CD4-positive, alpha-beta T cell (primary cell): Measurements from ENCODE around the gene VAMP5. TPM values are rescaled to one million over a fixed set of nuclear protein-coding genes. Genes with fewer than 3 reads are reported as not detected.
A peak's percentile ranks its signal among the peaks of the same experiment; 100 is the strongest.

Source experiments
- ATAC-seq: fragments of 200-7000 bp; cut with Tn5 transposase; one replicate; pipeline ENCODE4 v1.10.0; 2022; ENCODE audit warnings: mild to moderate bottlenecking; ENCODE audit not compliant: poor library complexity
- CTCF ChIA-PET: fragments of 350-600 bp; sonication (Branson Sonifier 250); formaldehyde crosslinking; loops from one replicate; lab custom pipeline; 2021; ENCODE audit warnings: antibody characterized with exemption, inconsistent platforms; lab: Charles Lee
- POLR2A ChIA-PET: fragments of 350-600 bp; sonication (Branson Sonifier 250); formaldehyde crosslinking; loops from one replicate; lab custom pipeline; 2021; ENCODE audit warnings: antibody characterized with exemption, inconsistent platforms; lab: Charles Lee
- DNase-seq, 14 experiments: peaks; one replicate each; pipeline ENCODE4 v3.0.0-alpha.2; 2013 to 2020; ENCODE audit warnings: mixed read lengths in 2 of 14
- H3K27ac ChIP-seq, 2 donors: one replicate each; pipeline versions ENCODE4 v1.5.1 to v1.7.0; 2013; ENCODE audit warnings: low read length in 2 of 2, low read depth in 1 of 2, mild to moderate bottlenecking in 1 of 2
- H3K27me3 ChIP-seq, 2 experiments: 1 replicate in 1 of 2; 2 replicates in 1 of 2; pipeline versions ENCODE4 v1.6.1 to v1.7.0; 2013; ENCODE audit warnings: low read length in 2 of 2, control low read depth in 1 of 2, mild to moderate bottlenecking in 1 of 2, moderate library complexity in 1 of 2; ENCODE audit not compliant: insufficient read depth in 2 of 2, control insufficient read depth in 1 of 2
- H3K36me3 ChIP-seq: one replicate; pipeline ENCODE4 v1.6.1; 2013; ENCODE audit warnings: low read length, control low read depth; ENCODE audit not compliant: insufficient read depth
- H3K4me1 ChIP-seq: one replicate; pipeline ENCODE4 v1.6.1; 2013; ENCODE audit warnings: low read length, control low read depth; ENCODE audit not compliant: insufficient read depth
- H3K4me3 ChIP-seq: one replicate; pipeline ENCODE4 v1.5.1; 2013; ENCODE audit warnings: mild to moderate bottlenecking, low read length, moderate library complexity
- H3K9me3 ChIP-seq, 2 experiments: 1 replicate in 1 of 2; 2 replicates in 1 of 2; pipeline versions ENCODE4 v1.6.1 to v1.7.0; 2013; ENCODE audit warnings: low read length in 2 of 2, mild to moderate bottlenecking in 2 of 2, control low read depth in 1 of 2, moderate library complexity in 1 of 2; ENCODE audit not compliant: control insufficient read depth in 1 of 2, insufficient read depth in 1 of 2
- H3K27ac Mint-ChIP-seq: one replicate; pipeline ENCODE4 v1.8.0; 2020; ENCODE audit warnings: mixed read lengths
- H3K27me3 Mint-ChIP-seq: one replicate; pipeline ENCODE4 v1.8.0; 2021; ENCODE audit warnings: mixed read lengths
- H3K36me3 Mint-ChIP-seq: one replicate; pipeline ENCODE4 v1.8.0; 2021; ENCODE audit warnings: low read depth, mixed read lengths
- H3K4me1 Mint-ChIP-seq: one replicate; pipeline ENCODE4 v1.8.0; 2021; ENCODE audit warnings: low read depth, mixed read lengths
- H3K4me3 Mint-ChIP-seq: one replicate; pipeline ENCODE4 v1.8.0; 2020; ENCODE audit warnings: mild to moderate bottlenecking, mixed read lengths
- H3K9me3 Mint-ChIP-seq: one replicate; pipeline ENCODE4 v1.8.0; 2020; ENCODE audit warnings: mixed read lengths
- CTCF ChIP-seq: fragments of 200-600 bp; IDR thresholded peaks from one replicate; pipeline ENCODE4 v1.8.0; 2022; ENCODE audit warnings: antibody characterized with exemption, mild to moderate bottlenecking
- intact Hi-C, 2 experiments: fragments of 100-400 bp; cut with DNase I in 1 of 2; cut with micrococcal nuclease in 1 of 2; formaldehyde crosslinking; loops; one replicate each; pipeline versions ENCODE4 v1.15.1 to v1.9.0; 2023 to 2025; cut with DNase I, micrococcal nuclease
- total RNA-seq, 174 experiments: library from RNA in 2 of 174; stranded (reverse) in 2 of 174; gene quantifications; one replicate each; pipeline ENCODE4 v1.2.3 and lab custom pipeline; 2021 to 2026

Gene VAMP5
- total RNA-seq, 2 experiments from 2014 or later: 17.0 to 17.2 TPM

DNA sequence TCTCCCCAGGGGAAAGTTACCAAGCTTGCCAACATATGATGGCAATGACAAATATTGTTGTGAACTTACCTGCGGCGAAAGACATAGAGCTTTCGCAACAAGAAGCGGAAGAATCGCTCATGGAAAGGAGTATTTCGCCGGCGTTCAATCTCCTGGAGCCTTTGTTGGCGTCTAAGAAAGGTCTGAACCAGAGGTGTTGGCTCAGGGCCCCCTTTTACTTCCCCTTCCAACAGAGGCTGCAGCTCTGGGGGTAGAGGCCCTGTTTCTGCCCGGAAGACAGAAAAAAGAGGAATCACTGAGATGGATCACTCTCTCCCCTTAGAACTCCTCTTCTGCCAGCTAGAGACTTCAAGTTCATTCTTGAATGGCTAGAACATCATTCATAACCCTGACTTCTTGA, 33.7 kb upstream of the VAMP5 start:
- intact Hi-C loops: loop anchor here (5.0 kb wide), 2 partner anchors 223 to 283 kb away; partner anchors contain the start of gene TGOLN2 (in 1 of the 2)
- peaks cover 7% of the 10 kb centered on the region for H3K4me1 Mint-ChIP-seq
- DNase-seq (no peak), ATAC-seq (no peak)
- Histone ChIP-seq H3K9me3 (no peaks in the 10 kb centered on the region), H3K27me3 (no peaks in the 10 kb centered on the region), H3K4me3 (no peak overlapping the region), H3K4me1 (peaks cover 4% of the 10 kb centered on the region), H3K36me3 (peaks cover 60% of the 10 kb centered on the region), H3K27ac (no peak overlapping the region)
- no peaks in the 10 kb centered on the region for H3K9me3 Mint-ChIP-seq
- no peak overlapping the region for H3K4me3 Mint-ChIP-seq
- H3K27ac Mint-ChIP-seq: no peak overlapping the region
- no peaks in the 10 kb centered on the region for H3K27me3 Mint-ChIP-seq
- CTCF ChIA-PET: interaction anchor here (1.9 to 4.2 kb wide), 3 partner anchors 9 to 163 kb away, joined by 4 to 44 read pairs (median 42); partner anchors contain the start of genes MAT2A and SH2D6
- POLR2A ChIA-PET: interaction anchor here (1.0 to 5.0 kb wide), 5 partner anchors 7 to 223 kb away, joined by 3 to 43 read pairs (median 16); partner anchors contain the start of genes MAT2A, SH2D6 and TGOLN2
- H3K36me3 Mint-ChIP-seq: peaks cover 79% of the 10 kb centered on the region
- no peak for TF ChIP-seq CTCF

- Histone ChIP-seq H3K36me3 (peaks cover 61% of the 10 kb centered on the region), H3K4me1 (peaks cover 4% of the 10 kb centered on the region), H3K4me3 (no peak overlapping the region), H3K9me3 (no peaks in the 10 kb centered on the region), H3K27me3 (no peaks in the 10 kb centered on the region), H3K27ac (no peak overlapping the region)
- H3K9me3 Mint-ChIP-seq: no peaks in the 10 kb centered on the region
- no peaks in the 10 kb centered on the region for H3K27me3 Mint-ChIP-seq
- peak; percentile 83 to 94 (median 89) for DNase-seq
- H3K4me1 Mint-ChIP-seq: peaks cover 7% of the 10 kb centered on the region
- intact Hi-C loops: loop anchor here (1.0 to 5.0 kb wide), 4 partner anchors 132 to 285 kb away; partner anchors contain the start of gene TGOLN2 (in 1 of the 2)
- H3K36me3 Mint-ChIP-seq: peaks cover 82% of the 10 kb centered on the region
- peak overlapping the region; percentile 22 for H3K27ac Mint-ChIP-seq
- POLR2A ChIA-PET: interaction anchor here (0.6 to 4.0 kb wide), 19 partner anchors 8 to 228 kb away, joined by 3 to 43 read pairs (median 4); partner anchors contain the start of genes ELMOD3, GGCX, MAT2A and RETSAT
- peak; percentile 99 for ATAC-seq
- peak; percentile 87 for TF ChIP-seq CTCF
- no peak overlapping the region for H3K4me3 Mint-ChIP-seq
- CTCF ChIA-PET: interaction anchor here (0.6 to 4.2 kb wide), 24 partner anchors 8 to 198 kb away, joined by 3 to 44 read pairs (median 4); partner anchors contain the start of genes ELMOD3, MAT2A, RETSAT and RNF181
Observed at GRCh38 chr2:85551698-85552678, 32.2 kb upstream of the VAMP5 start.

- ChIA-PET POLR2A (interaction anchor here (4.0 to 4.7 kb wide), 2 partner anchors 14 to 133 kb away, joined by 25 to 43 read pairs; partner anchors contain the start of genes MAT2A and SH2D6), CTCF (interaction anchor here (0.9 kb wide), 1 partner anchor 133 kb away, joined by 4 read pairs; no protein-coding TSS in a partner anchor)
- Histone ChIP-seq H3K27ac (no peak overlapping the region), H3K27me3 (no peaks in the 10 kb centered on the region), H3K9me3 (no peaks in the 10 kb centered on the region), H3K4me3 (no peak overlapping the region), H3K36me3 (peaks cover 65% of the 10 kb centered on the region), H3K4me1 (peaks cover 4% of the 10 kb centered on the region)
- H3K4me1 Mint-ChIP-seq: peaks cover 12% of the 10 kb centered on the region
- ATAC-seq: no peak
- TF ChIP-seq CTCF: no peak
- no peaks in the 10 kb centered on the region for H3K9me3 Mint-ChIP-seq
- H3K27ac Mint-ChIP-seq: no peak overlapping the region
- DNase-seq: no peak
- H3K4me3 Mint-ChIP-seq: no peak overlapping the region
- no peaks in the 10 kb centered on the region for H3K27me3 Mint-ChIP-seq
- peaks cover 85% of the 10 kb centered on the region for H3K36me3 Mint-ChIP-seq
- intact Hi-C loops: loop anchor here (5.0 kb wide), 2 partner anchors 226 to 286 kb away; partner anchors contain the start of gene TGOLN2 (in 1 of the 2)
Observed at GRCh38 chr2:85553184-85553583, 31.0 kb upstream of the VAMP5 start.
